ENCODE data around the gene PCNT.

The PCNT gene

DNA sequence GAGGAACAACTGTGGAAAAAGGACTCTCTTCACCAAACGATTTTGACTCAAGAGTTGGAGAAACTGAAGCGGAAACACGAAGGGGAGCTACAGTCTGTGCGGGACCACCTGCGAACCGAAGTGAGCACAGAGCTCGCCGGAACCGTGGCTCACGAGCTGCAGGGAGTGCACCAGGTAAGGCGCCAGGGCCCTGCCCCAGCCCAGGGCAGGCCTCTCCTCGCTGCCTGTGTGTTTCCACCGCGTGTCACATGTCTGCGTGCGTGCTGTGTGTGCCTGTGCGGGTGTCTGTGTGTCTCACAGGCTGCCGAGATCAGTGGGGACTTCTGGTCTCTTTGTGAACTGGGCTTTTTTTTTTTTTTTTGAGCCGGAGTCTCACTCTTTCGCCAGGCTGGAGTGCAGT, 43.0 kb downstream of the PCNT start:
- ChIA-PET POLR2A (no interaction called here), CTCF (no interaction called here)
- Histone ChIP-seq H3K4me1 (ENCODE audit: control insufficient read depth, insufficient read depth, low read length) (no peaks in the 10 kb centered on the region), H3K27ac (ENCODE audit: extremely low read depth, low read depth, low read length) (no peak overlapping the region), H3K36me3 (ENCODE audit: control insufficient read depth in 2 of 2, insufficient read depth in 1 of 2, low read length in 2 of 2) (peaks cover 29 to 82% of the 10 kb centered on the region in 2 experiments), H3K9me3 (ENCODE audit: control insufficient read depth, insufficient read depth, low read depth, low read length) (no peaks in the 10 kb centered on the region), H3K4me3 (ENCODE audit: low read depth, low read length) (no peak overlapping the region)
- TF ChIP-seq ZNF10 (tag by site-specific recombination; IDR thresholded peaks at IDR 0.05) = no peak
- no peak for TF ChIP-seq ZNF121 (tag by site-specific recombination; IDR thresholded peaks at IDR 0.05)
- no peak for TF ChIP-seq ZNF473 (tag by site-specific recombination; IDR thresholded peaks at IDR 0.05)
- TF ChIP-seq, protein P1, sequence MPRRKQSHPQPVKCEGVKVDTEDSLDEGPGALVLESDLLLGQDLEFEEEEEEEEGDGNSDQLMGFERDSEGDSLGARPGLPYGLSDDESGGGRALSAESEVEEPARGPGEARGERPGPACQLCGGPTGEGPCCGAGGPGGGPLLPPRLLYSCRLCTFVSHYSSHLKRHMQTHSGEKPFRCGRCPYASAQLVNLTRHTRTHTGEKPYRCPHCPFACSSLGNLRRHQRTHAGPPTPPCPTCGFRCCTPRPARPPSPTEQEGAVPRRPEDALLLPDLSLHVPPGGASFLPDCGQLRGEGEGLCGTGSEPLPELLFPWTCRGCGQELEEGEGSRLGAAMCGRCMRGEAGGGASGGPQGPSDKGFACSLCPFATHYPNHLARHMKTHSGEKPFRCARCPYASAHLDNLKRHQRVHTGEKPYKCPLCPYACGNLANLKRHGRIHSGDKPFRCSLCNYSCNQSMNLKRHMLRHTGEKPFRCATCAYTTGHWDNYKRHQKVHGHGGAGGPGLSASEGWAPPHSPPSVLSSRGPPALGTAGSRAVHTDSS (tag by site-specific recombination; IDR thresholded peaks at IDR 0.05) = no peak
- TF ChIP-seq ZNF239 (tag by site-specific recombination; IDR thresholded peaks at IDR 0.05) = no peak
- TF ChIP-seq FEZF1 (tag by site-specific recombination; IDR thresholded peaks at IDR 0.05) = no peak
- TF ChIP-seq WT1 (tag by site-specific recombination; IDR thresholded peaks at IDR 0.05) = no peak
- TF ChIP-seq BCL11A (tag by site-specific recombination; IDR thresholded peaks at IDR 0.05; ENCODE audit: low read depth) = no peak
- TF ChIP-seq, protein P2, sequence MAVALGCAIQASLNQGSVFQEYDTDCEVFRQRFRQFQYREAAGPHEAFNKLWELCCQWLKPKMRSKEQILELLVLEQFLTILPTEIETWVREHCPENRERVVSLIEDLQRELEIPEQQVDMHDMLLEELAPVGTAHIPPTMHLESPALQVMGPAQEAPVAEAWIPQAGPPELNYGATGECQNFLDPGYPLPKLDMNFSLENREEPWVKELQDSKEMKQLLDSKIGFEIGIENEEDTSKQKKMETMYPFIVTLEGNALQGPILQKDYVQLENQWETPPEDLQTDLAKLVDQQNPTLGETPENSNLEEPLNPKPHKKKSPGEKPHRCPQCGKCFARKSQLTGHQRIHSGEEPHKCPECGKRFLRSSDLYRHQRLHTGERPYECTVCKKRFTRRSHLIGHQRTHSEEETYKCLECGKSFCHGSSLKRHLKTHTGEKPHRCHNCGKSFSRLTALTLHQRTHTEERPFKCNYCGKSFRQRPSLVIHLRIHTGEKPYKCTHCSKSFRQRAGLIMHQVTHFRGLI (tag by site-specific recombination; IDR thresholded peaks at IDR 0.05) = no peak
- TF ChIP-seq ZNF514 (tag by site-specific recombination; IDR thresholded peaks at IDR 0.05) = no peak
- no peak for TF ChIP-seq ZNF311 (tag by site-specific recombination; IDR thresholded peaks at IDR 0.05; ENCODE audit: borderline replicate concordance)
- TF ChIP-seq IKZF3 (tag by site-specific recombination; IDR thresholded peaks at IDR 0.05) = no peak
- TF ChIP-seq ZEB2 (tag by site-specific recombination; IDR thresholded peaks at IDR 0.05) = no peak
- TF ChIP-seq ZNF214 (tag by site-specific recombination; IDR thresholded peaks at IDR 0.05; ENCODE audit: borderline replicate concordance) = no peak
- TF ChIP-seq ZNF112 (tag by site-specific recombination; IDR thresholded peaks at IDR 0.05) = no peak
- TF ChIP-seq ZSCAN23 (tag by site-specific recombination; IDR thresholded peaks at IDR 0.05) = no peak
- no peak for TF ChIP-seq SETDB1 (IDR thresholded peaks at IDR 0.05; ENCODE audit: insufficient read length, low read length)

DNA sequence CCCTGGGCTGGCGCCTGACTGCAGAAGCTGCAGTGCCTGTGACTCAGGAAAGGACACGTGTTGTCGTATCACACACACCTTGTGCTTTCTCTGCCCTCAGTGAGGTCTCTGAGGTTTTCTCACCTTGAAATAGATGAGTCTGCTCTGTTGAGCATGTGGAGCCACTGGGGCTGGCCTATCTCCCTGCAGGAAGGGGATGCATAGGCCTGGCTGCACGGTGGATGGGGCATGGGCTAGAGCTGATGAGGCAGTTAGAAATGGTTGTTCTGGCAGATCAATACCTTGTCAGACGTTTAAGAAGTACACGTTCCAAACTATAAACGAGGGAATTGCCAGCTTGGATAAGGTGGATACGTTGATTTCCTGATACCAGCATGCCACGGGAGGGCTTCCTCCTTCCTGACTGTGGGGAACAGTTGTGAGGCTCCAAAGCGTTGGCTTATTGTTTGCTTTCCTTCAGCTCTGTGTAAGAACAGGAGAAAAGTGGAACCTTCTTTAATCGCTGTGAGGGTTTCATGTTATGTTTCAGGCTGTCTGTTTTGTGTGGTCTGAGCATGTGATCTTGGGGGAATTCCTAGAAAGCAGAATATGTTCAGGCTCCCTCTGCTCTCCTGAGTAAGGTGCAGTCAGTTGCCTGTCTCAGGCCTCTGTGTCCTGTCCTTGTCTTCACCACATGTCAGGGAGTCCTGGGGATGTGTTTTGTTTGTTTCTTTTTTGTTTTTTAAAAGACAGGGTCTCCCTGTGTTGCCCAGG, 44.8 kb downstream of the PCNT start:
- ChIA-PET POLR2A (interaction anchor here (0.7 kb wide), 1 partner anchor 10 kb away, joined by 3 read pairs; no protein-coding TSS in a partner anchor), CTCF (no interaction called here)
- Histone ChIP-seq H3K27ac (ENCODE audit: extremely low read depth, low read depth, low read length) (no peak overlapping the region), H3K4me3 (ENCODE audit: low read depth, low read length) (no peak overlapping the region), H3K36me3 (ENCODE audit: control insufficient read depth in 2 of 2, insufficient read depth in 1 of 2, low read length in 2 of 2) (peaks cover 13 to 78% of the 10 kb centered on the region in 2 experiments; a peak in 2 of 3 replicates), H3K9me3 (ENCODE audit: control insufficient read depth, insufficient read depth, low read depth, low read length) (no peaks in the 10 kb centered on the region), H3K4me1 (ENCODE audit: control insufficient read depth, insufficient read depth, low read length) (no peaks in the 10 kb centered on the region)
- TF ChIP-seq, protein P3, sequence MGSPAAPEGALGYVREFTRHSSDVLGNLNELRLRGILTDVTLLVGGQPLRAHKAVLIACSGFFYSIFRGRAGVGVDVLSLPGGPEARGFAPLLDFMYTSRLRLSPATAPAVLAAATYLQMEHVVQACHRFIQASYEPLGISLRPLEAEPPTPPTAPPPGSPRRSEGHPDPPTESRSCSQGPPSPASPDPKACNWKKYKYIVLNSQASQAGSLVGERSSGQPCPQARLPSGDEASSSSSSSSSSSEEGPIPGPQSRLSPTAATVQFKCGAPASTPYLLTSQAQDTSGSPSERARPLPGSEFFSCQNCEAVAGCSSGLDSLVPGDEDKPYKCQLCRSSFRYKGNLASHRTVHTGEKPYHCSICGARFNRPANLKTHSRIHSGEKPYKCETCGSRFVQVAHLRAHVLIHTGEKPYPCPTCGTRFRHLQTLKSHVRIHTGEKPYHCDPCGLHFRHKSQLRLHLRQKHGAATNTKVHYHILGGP (tag by site-specific recombination; IDR thresholded peaks at IDR 0.05) = peak; percentile 95
- no peak for TF ChIP-seq ZNF777 (tag by site-specific recombination; IDR thresholded peaks at IDR 0.05; ENCODE audit: borderline replicate concordance)

Data from HEK293 (cell line).